SK-N-DZ (cell line): ENCODE measurements around the gene TP53I11.
A peak's percentile ranks its signal among the peaks of the same experiment; 100 is the strongest.

Experiments
- DNase-seq: peaks from one replicate; pipeline ENCODE4 v3.0.0-alpha.2; 2015; ENCODE audit warnings: low spot score

TP53I11 gene

GRCh38 chr11:44957776-44958564, 7.3 kb upstream of the TP53I11 start:
- DNase-seq = no peak

DNA sequence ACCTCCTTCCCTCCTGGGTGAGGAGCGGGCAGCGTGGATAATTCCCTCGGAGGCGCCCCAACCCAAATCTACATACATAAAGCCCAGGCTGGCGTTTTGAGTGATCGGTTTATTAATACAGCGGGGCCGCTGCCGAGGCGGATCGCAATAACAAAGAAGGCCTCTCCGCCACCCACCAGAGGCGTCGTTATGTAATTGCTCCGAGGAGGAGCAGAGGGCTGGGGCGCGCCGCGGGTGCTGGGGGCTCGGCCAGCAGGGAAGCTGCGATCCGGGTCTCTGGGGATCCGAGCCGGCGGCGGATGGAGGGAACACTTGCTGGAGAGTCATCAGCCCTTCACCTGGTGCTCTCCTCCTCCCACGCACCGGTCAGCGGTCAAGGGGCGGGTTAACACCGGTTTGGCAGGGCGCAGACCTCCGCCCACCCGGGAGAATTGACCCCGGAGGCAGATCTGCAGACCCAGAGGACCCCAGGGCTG, 6.4 kb upstream of the TP53I11 start:
- DNase-seq = no peak

DNA sequence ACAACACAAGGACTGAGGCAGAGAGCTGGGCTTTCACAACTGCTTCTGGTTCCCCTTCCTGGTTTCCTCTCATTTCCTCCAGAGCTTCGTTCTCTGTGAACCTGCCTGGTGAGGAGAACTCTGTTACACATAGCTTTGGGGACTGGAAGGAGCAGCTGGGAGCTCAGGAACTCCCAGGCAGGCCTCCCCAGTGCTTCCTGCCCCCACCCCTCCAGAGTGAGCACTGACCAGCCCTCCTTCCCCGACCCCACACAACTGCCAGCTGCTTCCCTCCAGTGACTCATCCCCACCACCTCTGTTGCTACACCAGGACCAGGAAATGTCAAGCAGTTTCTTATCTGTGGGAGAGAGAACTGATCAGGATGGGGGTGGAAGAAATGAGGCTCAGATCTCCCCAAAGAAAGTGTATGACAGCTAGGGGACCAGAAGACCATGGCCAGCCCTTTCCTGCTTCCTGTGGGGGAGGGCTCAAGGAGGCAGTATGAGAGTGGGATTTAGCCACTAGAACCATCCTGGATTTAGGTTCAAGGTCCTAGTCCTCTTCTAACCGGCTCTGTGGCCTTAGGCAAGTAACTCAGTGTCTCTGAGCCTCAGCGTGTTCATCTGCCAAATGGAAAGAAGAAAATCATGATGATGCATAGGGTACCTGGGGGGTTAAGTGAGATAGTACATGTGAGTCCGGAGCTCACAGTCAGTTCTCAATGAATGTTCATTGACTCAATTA, 4.5 kb upstream of the TP53I11 start:
- no peak for DNase-seq

DNA sequence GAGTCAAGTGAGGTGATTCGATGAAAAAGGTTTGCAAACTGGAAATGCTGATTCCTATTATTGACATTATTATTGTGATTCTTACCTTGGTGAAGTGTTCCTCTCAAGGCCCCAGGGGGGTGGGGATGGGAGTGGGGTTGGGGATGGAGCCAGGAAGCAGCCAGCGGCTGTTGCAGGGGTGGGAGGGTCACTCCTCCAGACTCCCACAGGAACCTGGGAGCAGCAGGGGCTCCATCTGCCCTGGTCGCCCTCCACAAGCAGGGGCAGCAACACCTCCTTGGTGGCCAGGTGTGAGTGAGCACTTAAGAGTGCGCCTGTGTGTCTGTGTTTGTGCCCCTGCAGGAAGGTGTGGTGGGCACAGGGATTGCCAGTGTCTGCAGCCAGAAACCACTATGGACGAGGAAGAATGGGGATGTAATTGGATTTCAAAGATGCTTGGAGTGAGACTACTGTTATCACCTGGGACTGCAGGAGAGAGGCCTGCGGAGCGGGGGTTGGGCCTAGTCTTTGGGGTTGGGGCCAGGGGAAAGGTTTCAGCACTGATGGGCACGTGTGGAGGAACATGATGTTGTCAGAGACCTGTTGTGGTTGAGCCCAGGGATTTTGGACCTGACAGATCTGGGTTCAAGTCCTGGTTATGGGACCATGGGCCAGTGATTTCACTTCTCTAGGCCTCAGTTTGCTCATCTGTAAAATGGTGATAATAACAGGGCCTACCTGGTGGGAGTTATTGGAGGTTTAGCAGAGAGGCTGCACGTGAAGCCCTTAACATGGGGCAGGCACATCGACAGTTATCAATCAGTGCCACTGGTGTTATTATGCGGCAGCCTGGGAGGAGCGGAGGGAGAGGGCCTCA, 3.6 kb upstream of the TP53I11 start:
- no peak for DNase-seq

DNA sequence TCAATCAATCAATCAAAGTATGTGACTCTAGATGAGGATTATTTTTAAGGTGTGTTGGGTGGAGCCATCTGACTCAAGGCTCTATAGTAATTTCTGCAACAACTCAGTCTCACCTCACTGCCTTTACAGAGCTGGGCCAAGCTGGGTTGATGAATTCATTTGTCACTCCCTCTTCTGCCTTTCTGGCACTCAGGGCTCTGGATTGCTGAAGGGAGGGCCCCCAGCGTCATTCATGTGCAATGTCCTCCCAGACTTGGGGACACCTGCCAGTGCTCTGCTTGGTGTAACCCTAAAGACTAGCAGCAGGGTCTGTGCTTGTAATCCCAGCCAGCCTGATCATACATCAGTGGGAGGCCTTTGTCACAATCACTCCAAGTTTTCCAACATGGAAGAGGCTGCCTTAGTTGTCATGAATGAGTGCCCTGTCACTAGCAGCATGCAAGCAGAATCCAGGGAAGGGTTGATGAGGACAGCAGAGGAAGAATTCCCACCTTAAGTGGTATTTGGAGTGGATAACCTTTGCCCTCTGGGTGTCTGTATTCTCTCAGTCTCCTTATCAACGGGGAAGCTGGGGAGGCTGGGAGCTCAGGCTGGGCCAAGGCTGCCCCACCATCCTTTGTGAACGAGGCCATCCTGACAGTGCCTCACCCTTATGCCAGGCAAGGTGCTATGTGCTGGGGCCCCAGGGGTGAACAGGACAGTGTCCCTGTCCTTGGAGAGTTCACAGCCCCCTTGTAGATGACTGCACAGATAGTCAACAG, 2.0 kb upstream of the TP53I11 start:
- DNase-seq = peak; percentile 79

GRCh38 chr11:44952082-44952481, 1.4 kb upstream of the TP53I11 start:
- no peak for DNase-seq

DNA sequence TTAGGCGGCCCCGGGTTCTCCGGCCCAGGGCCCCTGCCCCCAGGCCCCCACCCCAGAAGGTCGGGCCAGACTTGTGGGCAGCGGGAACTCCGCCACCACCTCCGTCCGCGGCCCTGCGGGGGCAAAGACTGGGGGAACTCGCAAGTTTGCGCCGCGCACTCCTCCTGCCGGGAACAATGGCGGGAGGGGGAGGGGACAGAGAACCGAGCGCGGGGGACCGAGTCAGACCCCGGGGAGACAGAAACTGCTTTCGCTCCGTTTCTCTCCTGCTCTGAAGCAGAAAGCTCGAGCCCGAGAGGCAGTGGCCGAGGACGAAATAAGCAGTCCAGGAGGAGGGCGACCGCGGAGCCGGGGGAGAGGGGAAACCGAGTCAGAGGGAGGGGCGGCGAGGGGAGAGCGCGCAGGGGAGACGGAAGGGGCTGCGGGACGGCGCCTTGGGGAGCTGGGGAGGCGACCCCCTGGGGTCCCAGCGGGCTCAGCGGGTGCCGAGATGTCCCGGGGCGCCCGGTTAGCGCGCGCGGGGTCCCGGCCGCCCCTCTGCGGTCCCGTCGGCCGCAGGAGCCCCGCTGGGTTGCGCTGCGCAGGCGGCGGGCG, 555 bp downstream of the TP53I11 start:
- no peak for DNase-seq

DNA sequence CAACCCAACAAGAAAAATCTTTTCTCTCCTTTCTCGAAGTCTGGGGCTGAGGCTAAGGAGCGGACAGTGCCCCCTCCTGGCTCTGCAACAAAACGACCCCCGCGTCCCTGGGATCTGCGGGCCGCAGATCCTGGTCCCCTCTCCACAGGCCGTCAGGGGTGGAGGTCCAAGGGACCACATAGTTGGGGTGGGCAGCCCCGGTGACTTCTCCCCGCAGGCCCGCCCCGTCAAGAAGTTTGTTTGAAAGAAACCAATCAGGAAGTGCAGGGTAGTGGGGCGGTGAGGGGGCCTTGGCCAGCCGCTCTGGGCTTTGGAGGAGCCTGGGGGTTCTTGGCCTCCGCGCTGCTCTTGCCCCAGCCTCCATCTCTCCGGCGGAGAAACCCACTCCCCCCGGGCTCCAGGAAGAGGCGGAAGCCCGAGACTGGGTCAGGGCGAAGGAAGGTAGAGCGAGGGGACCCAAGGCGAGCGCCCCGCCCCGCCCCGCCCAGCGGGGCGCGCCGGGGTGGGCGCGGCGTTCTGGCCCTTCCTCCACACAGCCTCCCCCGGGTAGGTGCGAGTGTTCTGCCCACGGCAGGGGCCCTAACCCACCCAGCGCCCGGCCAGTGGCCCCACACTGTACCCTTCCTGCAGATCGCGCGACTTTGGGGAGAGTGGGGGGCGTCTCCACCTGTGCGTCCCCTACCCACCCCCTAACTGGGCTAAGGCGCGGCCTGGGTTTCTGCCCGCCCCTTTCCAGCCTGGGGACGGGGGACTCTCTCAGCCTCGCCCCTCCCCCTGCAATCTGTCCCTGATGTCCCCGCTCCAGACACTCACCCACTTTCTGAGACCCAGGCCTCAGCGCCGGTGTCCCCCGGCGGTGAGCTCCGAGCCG, 1.3 kb downstream of the TP53I11 start:
- DNase-seq = peak; percentile 63

DNA sequence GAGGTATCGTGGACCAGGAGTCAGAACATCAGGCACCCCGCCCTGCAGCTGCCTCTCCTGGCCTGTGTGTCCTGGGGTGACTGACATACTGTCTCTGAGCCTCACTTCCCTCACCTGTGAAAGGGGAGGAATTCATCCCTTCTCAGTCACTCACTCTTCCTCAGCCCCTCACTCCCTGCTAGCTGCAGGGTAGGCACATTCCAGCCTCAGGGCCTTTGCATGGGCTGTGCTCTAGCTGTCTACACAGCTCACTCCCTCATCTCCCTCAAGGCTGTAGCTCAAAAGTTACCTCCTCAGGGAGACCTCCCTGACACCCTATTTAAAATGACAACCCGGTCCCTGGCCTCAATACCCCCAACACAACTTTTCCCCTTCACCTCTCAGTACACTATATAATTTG, 2.5 kb downstream of the TP53I11 start:
- no peak for DNase-seq

- DNase-seq = no peak
Measured at GRCh38 chr11:44947114-44947513, 3.6 kb downstream of the TP53I11 start.

GRCh38 chr11:44946263-44946662, 4.4 kb downstream of the TP53I11 start:
- no peak for DNase-seq

GRCh38 chr11:44945666-44946065, 5.0 kb downstream of the TP53I11 start:
- no peak for DNase-seq

DNA sequence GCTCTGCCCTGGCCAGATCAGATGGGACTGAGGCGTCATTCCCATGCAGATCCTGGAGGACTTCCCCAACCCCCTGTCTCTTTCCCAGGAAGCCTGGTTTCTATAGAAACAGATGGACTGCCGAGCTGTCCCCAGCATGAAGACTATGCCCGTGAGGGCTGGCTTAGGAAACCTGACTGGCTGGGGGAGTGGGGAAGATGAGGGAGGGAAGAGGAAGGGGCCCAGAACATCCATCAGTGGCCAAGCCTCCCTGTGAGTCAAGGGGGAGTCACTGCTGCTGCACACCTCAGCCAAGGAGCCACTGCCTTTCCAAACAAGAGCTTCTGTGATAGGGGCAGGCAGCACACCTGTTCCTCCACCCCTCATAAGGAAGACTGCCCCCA, 5.8 kb downstream of the TP53I11 start:
- no peak for DNase-seq

DNA sequence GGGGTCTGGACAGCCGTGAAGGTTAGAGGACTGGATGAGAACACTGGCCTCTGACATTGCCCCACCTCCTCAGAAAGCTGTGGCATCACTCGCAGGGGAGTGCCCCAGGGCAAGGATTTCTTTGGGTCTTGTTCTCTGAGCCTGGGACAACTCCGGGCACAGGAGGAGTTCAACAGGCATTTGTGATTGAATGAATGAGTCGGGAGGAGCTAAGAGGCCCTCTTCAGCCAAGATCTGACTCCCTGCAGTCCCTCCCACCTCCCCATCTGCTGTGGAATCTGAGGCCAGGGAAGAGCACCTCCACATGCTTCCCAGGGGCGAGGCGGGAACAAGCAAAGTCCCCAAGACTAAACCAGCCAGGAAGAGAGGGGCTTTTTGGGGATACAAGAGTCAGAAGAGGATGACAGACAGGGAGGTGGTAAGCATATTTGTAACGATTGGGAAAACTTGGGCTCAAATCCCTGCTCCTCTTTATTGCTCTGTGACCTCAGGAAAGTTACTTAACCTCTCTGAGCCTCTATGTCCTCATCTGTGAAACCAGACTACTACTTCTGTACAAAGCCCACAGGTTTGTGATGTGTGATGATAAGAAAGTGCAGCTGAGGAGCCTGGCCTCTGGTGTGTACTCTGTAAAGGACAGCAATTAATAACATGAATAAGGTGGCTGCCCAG, 6.4 kb downstream of the TP53I11 start:
- no peak for DNase-seq

- DNase-seq = no peak
Measured at GRCh38 chr11:44943696-44944095, 7.0 kb downstream of the TP53I11 start.

- no peak for DNase-seq
Measured at GRCh38 chr11:44943118-44943517, 7.6 kb downstream of the TP53I11 start.

- DNase-seq = no peak
Measured at GRCh38 chr11:44942029-44942955, 8.4 kb downstream of the TP53I11 start.
